H1 (cell line): ENCODE measurements around the gene FAM120C. TPM values are rescaled to one million over a fixed set of nuclear protein-coding genes. Genes with fewer than 3 reads are reported as not detected.

Source experiments
- ASH2L ChIP-seq: fragments of 200-600, 300-600 bp; sonication (generic); IDR thresholded peaks from one replicate; pipeline ENCODE4 v1.7.1; 2017; ENCODE audit warnings: low read length
- ATF2 ChIP-seq: IDR thresholded peaks from 2 replicates; pipeline ENCODE4 v1.6.1; 2012; ENCODE audit warnings: low read length, inconsistent platforms
- CBX8 ChIP-seq: fragments of 300-800, 300-1000 bp; sonication (generic); IDR thresholded peaks from 2 replicates; pipeline ENCODE4 v1.7.1; 2016; ENCODE audit warnings: low read depth, low read length, borderline replicate concordance
- CHD7 ChIP-seq: fragments of 300-600 bp; sonication (generic); IDR thresholded peaks from 2 replicates; pipeline ENCODE4 v1.7.1; 2012; ENCODE audit warnings: low read length, moderate library complexity, mild to moderate bottlenecking, inconsistent platforms; ENCODE audit not compliant: insufficient replicate concordance
- JUN ChIP-seq: IDR thresholded peaks from 2 replicates; pipeline ENCODE4 v1.6.1; 2011; ENCODE audit warnings: low read depth, mild to moderate bottlenecking, improper control_type of control experiment, low read length
- NANOG ChIP-seq: IDR thresholded peaks from 2 replicates; pipeline ENCODE4 v1.6.1; 2011; ENCODE audit warnings: low read length, low read depth, mild to moderate bottlenecking, inconsistent platforms; ENCODE audit not compliant: insufficient read depth, poor library complexity, severe bottlenecking
- polyA plus RNA-seq, 7 experiments: library from polyadenylated mRNA; depleted of rRNA in 3 of 7; stranded (reverse) in 5 of 7; unstranded in 2 of 7; fragments of >200 nt in 5 of 7; fragments of 200-250 nt in 2 of 7; gene quantifications; 1 replicate in 5 of 7; 2 replicates in 1 of 7; 4 replicates in 1 of 7; pipeline versions ENCODE4 v1.2.1 to v1.2.3, GENCODE V29; 2011 to 2013; ENCODE audit warnings: missing spikeins in 2 of 7, mixed read lengths in 2 of 7
- total RNA-seq: library from RNA; stranded (reverse); fragmentation: NEBNext Ultra II Directional; extraction: Animal tissue kit (Norgen Biotek cat#: 25700); gene quantifications from 2 replicates; pipeline ENCODE4 v1.2.1, GENCODE V29; 2021

Gene FAM120C
- total and polyA plus RNA-seq, 2 of the 8 experiments (the other 6 are each of a cell fraction or from before 2014, with no cell fraction given), result 4.4 to 8.1 TPM

DNA sequence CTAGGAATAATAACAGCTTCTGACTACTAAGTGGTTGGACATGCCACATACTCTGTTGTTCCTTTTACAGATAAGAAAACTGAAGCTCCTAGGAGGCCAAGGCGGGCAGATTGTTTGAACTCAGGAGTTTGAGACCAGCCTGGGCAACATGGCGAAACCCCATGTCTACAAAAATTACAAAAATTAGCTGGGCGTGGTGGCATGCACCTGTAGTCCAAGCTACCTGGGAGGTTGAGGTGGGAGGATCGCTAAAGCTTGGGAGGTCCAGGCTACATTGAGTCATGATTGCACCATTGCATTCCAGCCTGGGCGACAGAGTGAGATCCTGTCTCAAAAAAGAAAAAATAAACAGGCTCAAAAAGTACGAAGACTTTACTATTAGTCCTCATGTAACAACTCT, 108.2 kb downstream of the FAM120C start (continued):
- TF ChIP-seq CHD7, result no peak
- TF ChIP-seq NANOG, result no peak
- no peak for TF ChIP-seq JUN
- no peak for TF ChIP-seq ATF2
- no peak for TF ChIP-seq CBX8
- no peak for TF ChIP-seq ASH2L
- TF ChIP-seq, all 59 proteins: peak for 0
